Transverse colon (tissue), 4 donors: ENCODE results near the gene KLHL9. TPM values are rescaled to one million over a fixed set of nuclear protein-coding genes. Genes with fewer than 3 reads are reported as not detected.

ENCODE experiments used
- DNase-seq: peaks from one replicate; pipeline ENCODE4 v3.0.0-alpha.2; 2019
- H3K27ac ChIP-seq, 4 donors: fragments of 200-600 bp; sonication (generic); 2 replicates each; pipeline ENCODE4 v1.5.1; 2016 to 2018; ENCODE audit warnings: inconsistent platforms in 4 of 4
- H3K27me3 ChIP-seq: fragments of 200-600 bp; sonication (generic); 2 replicates; pipeline ENCODE4 v1.5.1; 2017; ENCODE audit warnings: inconsistent platforms
- H3K36me3 ChIP-seq, 4 donors: fragments of 200-600 bp; sonication (generic); 2 replicates each; pipeline ENCODE4 v1.5.1; 2017 to 2019; ENCODE audit warnings: inconsistent platforms in 4 of 4
- H3K4me1 ChIP-seq, 4 donors: fragments of 200-600 bp; sonication (generic); 2 replicates each; pipeline ENCODE4 v1.5.1; 2017 to 2020; ENCODE audit warnings: inconsistent platforms in 4 of 4
- H3K4me3 ChIP-seq, 4 donors: fragments of 200-600 bp; sonication (generic); 1 replicate in 1 of 4; 2 replicates in 3 of 4; pipeline versions ENCODE4 v1.5.1 to v1.6.1; 2017 to 2019; ENCODE audit warnings: inconsistent platforms in 4 of 4
- H3K9me3 ChIP-seq, 2 donors: fragments of 200-600 bp; sonication (generic); 2 replicates each; pipeline ENCODE4 v1.5.1; 2017 to 2019; ENCODE audit warnings: inconsistent platforms in 2 of 2
- EP300 ChIP-seq: sonication (generic); formaldehyde crosslinking; IDR thresholded peaks from one replicate; pipeline ENCODE4 v1.6.1; 2017; ENCODE audit warnings: antibody characterized with exemption, low read depth
- POLR2A ChIP-seq: fragments of 450-650 bp; IDR thresholded peaks from one replicate; pipeline ENCODE4 v1.6.1; 2016; ENCODE audit warnings: antibody characterized with exemption, mild to moderate bottlenecking, moderate library complexity
- POLR2AphosphoS5 ChIP-seq, 3 donors: sonication (generic); formaldehyde crosslinking; IDR thresholded peaks; one replicate each; pipeline ENCODE4 v1.6.1; 2016; ENCODE audit warnings: antibody characterized with exemption in 3 of 3
- WGBS, 2 donors: methylation state at CpG; one replicate each; pipeline ENCODE4 v1.1.5; 2018; ENCODE audit warnings: low coverage in 1 of 2; 5-methylcytosine and 5-hydroxymethylcytosine counted together
- in situ Hi-C, 4 donors: fragments of 200-750 bp; cut with MboI; loops; one replicate each; pipeline versions ENCODE4 v1.15.0 to v1.15.1; 2017; ENCODE audit warnings: low sequenced_read_pairs in 3 of 4, low pct_ligation_motif_present in 1 of 4, low pct_unique_long_range_greater_than_20kb in 1 of 4
- intact Hi-C: fragments of 100-400 bp; cut with DNase I; formaldehyde crosslinking; loops from one replicate; pipeline ENCODE4 v1.15.1; 2023; ENCODE audit warnings: low total_unique reads
- total RNA-seq, 4 donors: library from RNA; depleted of rRNA; stranded (reverse); fragments of >200 nt; gene quantifications; one replicate each; pipeline ENCODE4 v1.1.0, GENCODE V29; 2016
- TF ChIP-seq, protein P1 (sequence below), 5 experiments: fragments of 200-600 bp in 3 of 5; fragments of 450-650 bp in 2 of 5; sonication (generic) in 3 of 5; IDR thresholded peaks; 1 replicate in 2 of 5; 2 replicates in 3 of 5; pipeline ENCODE4 v1.5.1; 2016 to 2017; ENCODE audit warnings: antibody characterized with exemption in 5 of 5, inconsistent platforms in 3 of 5, mild to moderate bottlenecking in 2 of 5, moderate library complexity in 1 of 5

The KLHL9 gene
- total RNA-seq, 4 donors from 2014 or later: 4.6 to 27.2 (median 19.5) TPM

DNA sequence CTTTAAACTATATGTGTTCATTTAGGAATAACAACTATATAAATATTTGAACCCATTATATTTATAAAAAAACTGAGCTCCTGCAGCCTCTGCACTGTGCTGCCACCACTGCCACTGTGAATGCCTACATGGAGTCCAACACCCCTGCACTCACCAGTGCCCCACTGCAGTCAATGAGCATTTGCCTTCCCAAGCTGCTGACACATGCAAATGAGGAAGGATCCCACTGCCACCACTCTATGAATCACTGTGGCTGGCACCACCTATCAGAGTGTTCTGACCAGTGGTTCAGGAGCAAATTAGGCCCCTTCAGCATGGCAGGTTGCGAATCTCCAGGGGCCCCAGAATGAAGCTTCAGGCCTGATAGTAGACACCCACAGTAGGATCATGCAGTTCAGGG, 39.2 kb downstream of the KLHL9 start:
- peaks cover 7% of the 10 kb centered on the region for H3K27me3 ChIP-seq
- WGBS, 2 donors: 89% methylated on average over 1 of the region's 1 CpG; no CpG with 5 or more reads in 1 of the 2 donors
- no peaks in the 10 kb centered on the region for H3K36me3 ChIP-seq
- DNase-seq: no peak
- in situ Hi-C loops (no loop called here), intact Hi-C loops (no loop called here)
- no peaks in the 10 kb centered on the region for H3K9me3 ChIP-seq
- TF ChIP-seq POLR2A: no peak
- no peak for TF ChIP-seq EP300
- no peak for TF ChIP-seq POLR2AphosphoS5 (IDR thresholded peaks at IDR 0.05)
- TF ChIP-seq, protein P1, sequence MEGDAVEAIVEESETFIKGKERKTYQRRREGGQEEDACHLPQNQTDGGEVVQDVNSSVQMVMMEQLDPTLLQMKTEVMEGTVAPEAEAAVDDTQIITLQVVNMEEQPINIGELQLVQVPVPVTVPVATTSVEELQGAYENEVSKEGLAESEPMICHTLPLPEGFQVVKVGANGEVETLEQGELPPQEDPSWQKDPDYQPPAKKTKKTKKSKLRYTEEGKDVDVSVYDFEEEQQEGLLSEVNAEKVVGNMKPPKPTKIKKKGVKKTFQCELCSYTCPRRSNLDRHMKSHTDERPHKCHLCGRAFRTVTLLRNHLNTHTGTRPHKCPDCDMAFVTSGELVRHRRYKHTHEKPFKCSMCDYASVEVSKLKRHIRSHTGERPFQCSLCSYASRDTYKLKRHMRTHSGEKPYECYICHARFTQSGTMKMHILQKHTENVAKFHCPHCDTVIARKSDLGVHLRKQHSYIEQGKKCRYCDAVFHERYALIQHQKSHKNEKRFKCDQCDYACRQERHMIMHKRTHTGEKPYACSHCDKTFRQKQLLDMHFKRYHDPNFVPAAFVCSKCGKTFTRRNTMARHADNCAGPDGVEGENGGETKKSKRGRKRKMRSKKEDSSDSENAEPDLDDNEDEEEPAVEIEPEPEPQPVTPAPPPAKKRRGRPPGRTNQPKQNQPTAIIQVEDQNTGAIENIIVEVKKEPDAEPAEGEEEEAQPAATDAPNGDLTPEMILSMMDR (IDR thresholded peaks at IDR 0.05): no peak
- H3K4me3 ChIP-seq: no peak overlapping the region
- H3K4me1 ChIP-seq: no peaks in the 10 kb centered on the region
- H3K27ac ChIP-seq: no peak overlapping the region

DNA sequence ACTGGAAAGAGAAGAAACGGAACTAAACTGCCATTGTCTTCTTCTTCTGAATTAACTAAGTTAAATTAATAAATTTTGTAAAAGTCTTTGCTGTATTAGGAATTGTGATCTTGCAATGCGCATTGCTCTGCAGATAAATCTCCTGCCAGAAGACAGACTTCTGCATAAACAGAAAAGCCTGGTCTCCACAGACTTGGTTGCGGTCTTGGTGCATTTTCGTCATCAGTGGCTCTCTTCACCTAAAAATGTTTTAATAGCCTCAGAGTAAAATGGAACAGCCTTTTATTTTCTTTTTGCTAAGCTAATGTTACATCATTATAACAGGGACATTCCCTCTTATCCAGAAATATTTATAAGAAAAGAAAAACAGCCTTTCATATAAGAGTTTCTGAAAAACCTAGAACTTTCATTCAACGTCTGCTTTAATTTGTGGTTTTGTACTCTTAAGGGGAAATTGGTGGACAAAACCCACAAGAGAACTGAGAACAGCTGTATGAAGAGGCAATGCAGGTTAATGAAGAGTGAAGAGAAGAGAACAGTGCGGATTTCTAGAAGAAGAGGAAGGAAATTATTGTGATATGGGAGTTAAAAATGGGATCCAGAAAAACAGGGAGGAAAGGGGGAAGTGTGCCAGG, 40.2 kb downstream of the KLHL9 start:
- Histone ChIP-seq H3K27ac (no peak overlapping the region), H3K27me3 (no peaks in the 10 kb centered on the region), H3K4me3 (no peak overlapping the region), H3K36me3 (no peaks in the 10 kb centered on the region), H3K9me3 (no peaks in the 10 kb centered on the region), H3K4me1 (no peaks in the 10 kb centered on the region)
- WGBS, 2 donors: 57 to 63% methylated on average over 6 of the region's 6 CpGs
- intact Hi-C loops (no loop called here), in situ Hi-C loops (no loop called here)
- TF ChIP-seq EP300 (no peak), POLR2AphosphoS5 (IDR thresholded peaks at IDR 0.05) (no peak), POLR2A (no peak)
- TF ChIP-seq, protein P1 (IDR thresholded peaks at IDR 0.05): no peak
- DNase-seq: no peak

DNA sequence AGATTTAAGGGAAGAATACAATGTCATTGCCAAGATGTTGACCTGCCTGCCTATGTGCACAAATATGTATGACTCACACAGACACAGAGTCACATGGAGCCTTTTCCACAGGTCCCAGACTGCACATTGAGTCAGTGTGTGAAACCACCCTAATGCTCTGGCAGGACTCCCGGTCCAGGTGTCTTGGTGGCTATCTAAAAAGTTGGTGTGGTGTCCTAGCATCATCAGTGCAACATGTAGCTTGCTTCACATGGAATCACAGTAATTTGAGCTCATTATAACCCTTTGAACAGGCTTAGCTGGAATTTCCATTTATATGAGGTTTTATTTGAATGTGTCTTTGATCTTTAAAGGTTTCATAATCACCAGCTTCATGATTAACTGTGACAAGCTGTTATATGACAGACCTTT, 40.8 kb downstream of the KLHL9 start:
- Histone ChIP-seq H3K27me3 (no peaks in the 10 kb centered on the region), H3K4me3 (no peak overlapping the region), H3K27ac (no peak overlapping the region), H3K36me3 (no peaks in the 10 kb centered on the region), H3K9me3 (no peaks in the 10 kb centered on the region), H3K4me1 (no peaks in the 10 kb centered on the region)
- TF ChIP-seq POLR2A (no peak), EP300 (no peak), POLR2AphosphoS5 (IDR thresholded peaks at IDR 0.05) (no peak)
- TF ChIP-seq, protein P1 (IDR thresholded peaks at IDR 0.05): no peak
- DNase-seq: no peak
- 40 to 53% methylated on average over 1 of the region's 1 CpG for WGBS, 2 donors
- intact Hi-C loops: no loop called here
- in situ Hi-C loops: no loop called here

DNA sequence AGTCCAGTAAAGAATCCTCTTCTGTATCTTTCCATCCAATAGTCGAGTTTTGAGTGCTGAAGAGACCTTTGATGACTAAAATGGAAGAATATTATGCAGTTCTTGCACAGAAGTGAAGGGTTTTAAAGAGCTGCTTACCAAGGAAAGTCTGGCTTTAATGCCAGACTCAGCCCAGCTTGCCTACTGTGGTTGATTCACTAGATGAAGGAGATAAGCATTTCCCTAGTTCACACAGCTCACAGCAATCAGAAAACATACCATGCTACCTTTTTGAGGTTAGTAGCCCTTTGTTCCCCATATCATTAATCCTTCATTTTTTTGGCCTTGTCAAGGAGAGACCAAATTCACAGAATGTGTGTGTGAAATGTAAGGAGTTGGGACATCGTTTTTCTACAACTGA, 45.4 kb downstream of the KLHL9 start:
- Histone ChIP-seq H3K27me3 (no peaks in the 10 kb centered on the region), H3K36me3 (no peaks in the 10 kb centered on the region), H3K27ac (no peak overlapping the region), H3K4me3 (no peak overlapping the region), H3K9me3 (no peaks in the 10 kb centered on the region), H3K4me1 (peaks cover 0 to 4% (median 0%) of the 10 kb centered on the region in 4 donors)
- DNase-seq: no peak
- intact Hi-C loops (no loop called here), in situ Hi-C loops (no loop called here)
- 39 to 53% methylated on average over 2 of the region's 2 CpGs for WGBS, 2 donors
- TF ChIP-seq POLR2A: no peak
- TF ChIP-seq EP300: no peak
- no peak for TF ChIP-seq POLR2AphosphoS5 (IDR thresholded peaks at IDR 0.05)

DNA sequence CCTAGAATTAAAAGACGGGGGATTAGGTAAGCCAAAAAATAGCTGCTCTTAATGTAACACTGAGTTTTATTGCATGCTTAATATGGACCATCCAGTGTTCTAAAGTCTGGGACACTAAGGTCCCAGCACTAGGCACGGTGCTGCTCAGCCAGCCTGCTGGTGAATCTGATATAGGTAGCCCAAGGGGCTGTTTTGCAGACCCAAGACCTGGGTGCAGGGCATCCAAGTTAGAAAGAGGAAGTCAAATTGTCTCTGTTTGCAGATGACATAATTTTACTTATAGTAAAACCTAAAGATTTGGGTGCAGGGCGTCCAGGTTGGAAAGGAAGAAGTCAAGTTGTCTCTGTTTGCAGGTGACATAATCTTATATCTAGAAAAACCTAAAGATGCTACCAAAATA, 47.9 kb downstream of the KLHL9 start:
- Histone ChIP-seq H3K27ac (no peak overlapping the region), H3K27me3 (no peaks in the 10 kb centered on the region), H3K9me3 (no peaks in the 10 kb centered on the region), H3K4me1 (peaks cover 0 to 4% (median 0%) of the 10 kb centered on the region in 4 donors), H3K36me3 (no peaks in the 10 kb centered on the region), H3K4me3 (no peak overlapping the region)
- TF ChIP-seq EP300 (no peak), POLR2A (no peak), POLR2AphosphoS5 (IDR thresholded peaks at IDR 0.05) (no peak)
- TF ChIP-seq, protein P1 (IDR thresholded peaks at IDR 0.05): no peak
- intact Hi-C loops: no loop called here
- no peak for DNase-seq
- in situ Hi-C loops: no loop called here
- 30 to 61% methylated on average over 2 to 3 of the region's 3 CpGs for WGBS, 2 donors
